Glutamatergic neuron (in vitro differentiated cells): ENCODE data around the gene LDLR. TPM values are rescaled to one million over a fixed set of nuclear protein-coding genes. Genes with fewer than 3 reads are reported as not detected.
"Not testable (repeated sequence)": the region's sequence is repeated elsewhere in the genome, so short reads cannot be mapped to it uniquely, and the experiment has no call there.

Source experiments
- DNase-seq: peaks from one replicate; pipeline ENCODE4 v3.0.0; 2022
- H3K27ac Mint-ChIP-seq: one replicate; pipeline ENCODE4 v1.8.0; 2020; ENCODE audit warnings: mild to moderate bottlenecking, mixed read lengths, inconsistent platforms; ENCODE audit not compliant: unreplicated experiment
- H3K27me3 Mint-ChIP-seq: one replicate; pipeline ENCODE4 v1.8.0; 2020; ENCODE audit warnings: mild to moderate bottlenecking, moderate library complexity, mixed read lengths, inconsistent platforms; ENCODE audit not compliant: unreplicated experiment
- H3K36me3 Mint-ChIP-seq: one replicate; pipeline ENCODE4 v1.8.0; 2020; ENCODE audit warnings: mild to moderate bottlenecking, mixed read lengths, inconsistent platforms; ENCODE audit not compliant: unreplicated experiment
- H3K4me1 Mint-ChIP-seq: one replicate; pipeline ENCODE4 v1.8.0; 2020; ENCODE audit warnings: mild to moderate bottlenecking, low read depth, mixed read lengths, inconsistent platforms; ENCODE audit not compliant: unreplicated experiment
- H3K4me3 Mint-ChIP-seq: one replicate; pipeline ENCODE4 v1.8.0; 2020; ENCODE audit warnings: mild to moderate bottlenecking, mixed read lengths, inconsistent platforms; ENCODE audit not compliant: unreplicated experiment
- H3K9me3 Mint-ChIP-seq: one replicate; pipeline ENCODE4 v1.8.0; 2020; ENCODE audit warnings: mild to moderate bottlenecking, moderate library complexity, mixed read lengths, inconsistent platforms; ENCODE audit not compliant: unreplicated experiment
- total RNA-seq: library from RNA; stranded (reverse); fragmentation: NEBNext Ultra II Directional; extraction: Animal tissue kit (Norgen Biotek cat#: 25700); gene quantifications from one replicate; pipeline ENCODE4 v1.2.1, GENCODE V29; 2021; ENCODE audit not compliant: unreplicated experiment
- TF ChIP-seq, protein P1 (sequence below): fragments of 200-600 bp; sonication (generic); IDR thresholded peaks from one replicate; pipeline ENCODE4 v1.5.0; 2021; ENCODE audit not compliant: partially characterized antibody, unreplicated experiment

LDLR gene
- total RNA-seq, 1 donor from 2014 or later = 147 TPM

DNA sequence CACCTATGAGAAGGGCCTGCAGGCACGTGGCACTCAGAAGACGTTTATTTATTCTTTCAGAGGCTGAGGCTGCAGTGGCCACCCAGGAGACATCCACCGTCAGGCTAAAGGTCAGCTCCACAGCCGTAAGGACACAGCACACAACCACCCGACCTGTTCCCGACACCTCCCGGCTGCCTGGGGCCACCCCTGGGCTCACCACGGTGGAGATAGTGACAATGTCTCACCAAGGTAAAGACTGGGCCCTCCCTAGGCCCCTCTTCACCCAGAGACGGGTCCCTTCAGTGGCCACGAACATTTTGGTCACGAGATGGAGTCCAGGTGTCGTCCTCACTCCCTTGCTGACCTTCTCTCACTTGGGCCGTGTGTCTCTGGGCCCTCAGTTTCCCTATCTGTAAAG is 33.9 kb downstream of the LDLR start:
- no peak for DNase-seq
- Mint-ChIP-seq H3K27ac (no peak overlapping the region), H3K36me3 (no peaks in the 10 kb centered on the region)

GRCh38 chr19:11124157-11124556 is 34.9 kb downstream of the LDLR start:
- not testable (repeated sequence) for H3K4me1 Mint-ChIP-seq, H3K9me3 Mint-ChIP-seq, H3K4me3 Mint-ChIP-seq, H3K36me3 Mint-ChIP-seq, H3K27ac Mint-ChIP-seq, DNase-seq
- peaks cover 10% of the 10 kb centered on the region for H3K27me3 Mint-ChIP-seq

More for the DNA sequence above, 33.9 kb downstream of the LDLR start:
- no peaks in the 10 kb centered on the region for H3K4me1 Mint-ChIP-seq
- no peak overlapping the region for H3K4me3 Mint-ChIP-seq
- TF ChIP-seq, protein P1, sequence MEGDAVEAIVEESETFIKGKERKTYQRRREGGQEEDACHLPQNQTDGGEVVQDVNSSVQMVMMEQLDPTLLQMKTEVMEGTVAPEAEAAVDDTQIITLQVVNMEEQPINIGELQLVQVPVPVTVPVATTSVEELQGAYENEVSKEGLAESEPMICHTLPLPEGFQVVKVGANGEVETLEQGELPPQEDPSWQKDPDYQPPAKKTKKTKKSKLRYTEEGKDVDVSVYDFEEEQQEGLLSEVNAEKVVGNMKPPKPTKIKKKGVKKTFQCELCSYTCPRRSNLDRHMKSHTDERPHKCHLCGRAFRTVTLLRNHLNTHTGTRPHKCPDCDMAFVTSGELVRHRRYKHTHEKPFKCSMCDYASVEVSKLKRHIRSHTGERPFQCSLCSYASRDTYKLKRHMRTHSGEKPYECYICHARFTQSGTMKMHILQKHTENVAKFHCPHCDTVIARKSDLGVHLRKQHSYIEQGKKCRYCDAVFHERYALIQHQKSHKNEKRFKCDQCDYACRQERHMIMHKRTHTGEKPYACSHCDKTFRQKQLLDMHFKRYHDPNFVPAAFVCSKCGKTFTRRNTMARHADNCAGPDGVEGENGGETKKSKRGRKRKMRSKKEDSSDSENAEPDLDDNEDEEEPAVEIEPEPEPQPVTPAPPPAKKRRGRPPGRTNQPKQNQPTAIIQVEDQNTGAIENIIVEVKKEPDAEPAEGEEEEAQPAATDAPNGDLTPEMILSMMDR = no peak
- peaks cover 10% of the 10 kb centered on the region for H3K27me3 Mint-ChIP-seq
- H3K9me3 Mint-ChIP-seq = peaks cover 2% of the 10 kb centered on the region

- Mint-ChIP-seq H3K4me1 (peaks cover 8% of the 10 kb centered on the region), H3K4me3 (no peak overlapping the region), H3K27me3 (peaks cover 10% of the 10 kb centered on the region), H3K27ac (no peak overlapping the region), H3K36me3 (peaks cover 6% of the 10 kb centered on the region), H3K9me3 (peaks cover 10% of the 10 kb centered on the region)
- peak; percentile 84 for DNase-seq
- TF ChIP-seq, protein P1 = peak; percentile 85
Measured at GRCh38 chr19:11125994-11126685, 36.9 kb downstream of the LDLR start.

DNA sequence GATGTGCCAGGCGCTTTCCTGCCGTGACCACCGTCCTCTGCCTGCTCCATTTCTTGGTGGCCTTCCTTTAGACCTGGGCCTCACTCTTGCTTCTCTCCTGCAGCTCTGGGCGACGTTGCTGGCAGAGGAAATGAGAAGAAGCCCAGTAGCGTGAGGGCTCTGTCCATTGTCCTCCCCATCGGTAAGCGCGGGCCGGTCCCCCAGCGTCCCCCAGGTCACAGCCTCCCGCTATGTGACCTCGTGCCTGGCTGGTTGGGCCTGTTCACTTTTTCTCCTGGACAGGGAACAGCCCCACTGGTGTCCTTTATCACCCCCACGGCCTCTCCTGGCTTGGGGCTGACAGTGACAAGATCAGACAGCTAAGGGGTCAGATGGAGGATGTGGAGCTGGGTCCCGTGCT is 38.6 kb downstream of the LDLR start:
- peaks cover 8% of the 10 kb centered on the region for H3K4me1 Mint-ChIP-seq
- peaks cover 10% of the 10 kb centered on the region for H3K27me3 Mint-ChIP-seq
- peaks cover 12% of the 10 kb centered on the region for H3K9me3 Mint-ChIP-seq
- no peak overlapping the region for H3K4me3 Mint-ChIP-seq
- H3K27ac Mint-ChIP-seq = no peak overlapping the region
- peaks cover 6% of the 10 kb centered on the region for H3K36me3 Mint-ChIP-seq
- DNase-seq = no peak
- TF ChIP-seq, protein P1 = no peak

DNA sequence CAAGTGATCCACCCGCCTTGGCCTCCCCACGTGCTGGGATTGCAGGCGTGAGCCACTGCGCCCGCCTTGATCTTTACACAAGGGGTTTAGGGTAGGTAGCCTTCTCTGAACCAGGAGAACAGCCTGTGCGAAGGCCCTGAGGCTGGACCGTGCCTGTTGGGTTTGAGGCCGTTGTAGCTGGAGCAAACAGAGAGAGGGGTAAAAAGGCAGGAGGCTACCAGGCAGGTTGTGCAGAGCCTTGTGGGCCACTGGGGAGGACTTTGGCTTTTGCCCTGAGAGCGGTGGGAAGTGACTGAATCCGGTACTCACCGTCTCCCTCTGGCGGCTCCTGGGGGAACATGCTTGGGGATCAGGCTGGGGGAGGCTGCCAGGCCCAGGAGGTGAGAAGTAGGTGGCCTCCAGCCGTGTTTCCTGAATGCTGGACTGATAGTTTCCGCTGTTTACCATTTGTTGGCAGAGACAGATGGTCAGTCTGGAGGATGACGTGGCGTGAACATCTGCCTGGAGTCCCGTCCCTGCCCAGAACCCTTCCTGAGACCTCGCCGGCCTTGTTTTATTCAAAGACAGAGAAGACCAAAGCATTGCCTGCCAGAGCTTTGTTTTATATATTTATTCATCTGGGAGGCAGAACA is 41.7 kb downstream of the LDLR start:
- Mint-ChIP-seq H3K4me1 (peaks cover 8% of the 10 kb centered on the region), H3K27ac (peak overlapping the region; percentile 69), H3K9me3 (peaks cover 18% of the 10 kb centered on the region), H3K36me3 (peaks cover 6% of the 10 kb centered on the region), H3K27me3 (peaks cover 11% of the 10 kb centered on the region), H3K4me3 (no peak overlapping the region)
- TF ChIP-seq, protein P1 = peak; percentile 80
- DNase-seq = peak; percentile 88
